GM12892 (cell line): ENCODE measurements around the gene RASA4B.
"Not testable (repeated sequence)": the region's sequence is repeated elsewhere in the genome, so short reads cannot be mapped to it uniquely, and the experiment has no call there.

Source experiments
- POLR2A ChIP-seq: IDR thresholded peaks from 2 replicates; pipeline ENCODE4 v1.6.1; 2011; ENCODE audit warnings: low read depth, low read length, control low read depth
- POLR2AphosphoS5 ChIP-seq: IDR thresholded peaks from 2 replicates; pipeline ENCODE4 v1.6.1; 2011; ENCODE audit warnings: low read depth, low read length, control low read depth
- TAF1 ChIP-seq: IDR thresholded peaks from 2 replicates; pipeline ENCODE4 v1.6.1; 2011; ENCODE audit warnings: low read depth, mild to moderate bottlenecking, control low read depth, low read length, borderline replicate concordance

DNA sequence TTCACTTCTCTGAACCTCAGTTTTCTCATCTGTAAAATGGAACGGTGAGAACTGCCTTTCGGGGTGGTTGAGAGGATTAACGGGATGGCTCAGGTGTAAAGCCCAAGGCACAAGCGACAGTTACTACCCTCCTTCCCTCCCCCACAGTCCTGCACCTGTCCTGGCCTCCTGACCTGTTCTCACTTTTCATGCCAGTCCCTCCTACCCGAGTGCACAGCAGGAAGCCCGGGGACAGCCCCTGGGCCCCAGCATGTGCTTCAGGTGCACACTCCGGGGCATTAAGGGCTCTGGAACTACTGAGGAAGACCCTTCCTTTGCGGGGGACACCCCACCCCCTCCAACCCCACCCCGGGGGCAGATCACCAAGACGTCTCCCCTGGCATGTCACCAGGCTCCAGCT is 626 bp downstream of the RASA4B start:
- not testable (repeated sequence) for TF ChIP-seq POLR2A, TAF1, POLR2AphosphoS5
